Gastrocnemius medialis (tissue), 4 donors: ENCODE data around the gene HIVEP3. TPM values are rescaled to one million over a fixed set of nuclear protein-coding genes. Genes with fewer than 3 reads are reported as not detected.

Experiments
- ATAC-seq, 2 donors: fragments of 150-250 bp; one replicate each; pipeline ENCODE4 v1.9.1; 2016
- DNase-seq, 2 donors: peaks; one replicate each; pipeline ENCODE4 v3.0.0-alpha.2; 2019
- H3K27ac ChIP-seq, 4 donors: fragments of 200-600 bp; sonication (generic); 1 replicate in 1 of 4; 2 replicates in 3 of 4; pipeline ENCODE4 v1.5.1; 2016 to 2018; ENCODE audit warnings: mild to moderate bottlenecking in 2 of 4, moderate library complexity in 1 of 4
- H3K27me3 ChIP-seq, 3 donors: fragments of 200-600 bp; sonication (generic) in 2 of 3; 1 replicate in 1 of 3; 2 replicates in 2 of 3; pipeline versions ENCODE4 v1.5.1 to v1.6.0; 2016 to 2019; ENCODE audit warnings: mild to moderate bottlenecking in 1 of 3, moderate library complexity in 1 of 3
- H3K36me3 ChIP-seq, 2 donors: fragments of 200-600 bp; sonication (generic) in 1 of 2; one replicate each; pipeline ENCODE4 v1.5.1; 2017 to 2018
- H3K4me1 ChIP-seq, 2 donors: fragments of 200-600 bp; sonication (generic) in 1 of 2; one replicate each; pipeline ENCODE4 v1.5.1; 2016 to 2017; ENCODE audit warnings: mild to moderate bottlenecking in 2 of 2
- H3K4me3 ChIP-seq, 4 donors: fragments of 200-600 bp; sonication (generic) in 3 of 4; 1 replicate in 1 of 4; 2 replicates in 3 of 4; pipeline ENCODE4 v1.5.1; 2016 to 2019; ENCODE audit warnings: mild to moderate bottlenecking in 2 of 4
- H3K9me3 ChIP-seq, 3 donors: fragments of 200-600 bp; sonication (generic) in 2 of 3; 1 replicate in 1 of 3; 2 replicates in 2 of 3; pipeline ENCODE4 v1.5.1; 2016 to 2019
- CTCF ChIP-seq, 5 experiments: fragments of 450-650 bp in 3 of 5; fragments of 200-600 bp in 2 of 5; sonication (generic) in 2 of 5; IDR thresholded peaks in 4 of 5; conservative IDR thresholded peaks in 1 of 5; 1 replicate in 4 of 5; 2 replicates in 1 of 5; pipeline ENCODE4 v1.5.1; 2016 to 2019; ENCODE audit warnings: antibody characterized with exemption in 5 of 5, mild to moderate bottlenecking in 3 of 5, moderate library complexity in 3 of 5
- POLR2A ChIP-seq, 2 donors: fragments of 450-650 bp; IDR thresholded peaks; one replicate each; pipeline ENCODE4 v1.6.1; 2017; ENCODE audit warnings: antibody characterized with exemption in 2 of 2, mild to moderate bottlenecking in 2 of 2, moderate library complexity in 2 of 2
- in situ Hi-C, 4 donors: fragments of 200-750 bp; cut with MboI; loops; one replicate each; pipeline versions ENCODE4 v1.15.0 to v1.8.0; 2017; ENCODE audit warnings: low sequenced_read_pairs in 4 of 4
- intact Hi-C: fragments of 100-400 bp; cut with DNase I; formaldehyde crosslinking; loops from one replicate; pipeline ENCODE4 v1.15.1; 2023; ENCODE audit warnings: low total_unique reads
- total RNA-seq, 4 donors: library from RNA; depleted of rRNA; stranded (reverse); fragments of >200 nt; gene quantifications; one replicate each; pipeline versions ENCODE4 v1.1.0 to v1.2.3, GENCODE V29; 2016

Gene HIVEP3
- total RNA-seq, 4 donors from 2014 or later = 0.80 to 1.8 (median 1.3) TPM

GRCh38 chr1:41838266-41838665 is 80.5 kb downstream of the HIVEP3 start:
- ATAC-seq (no peak), DNase-seq (no peak)
- Histone ChIP-seq H3K27me3 (no peaks in the 10 kb centered on the region), H3K27ac (no peak overlapping the region), H3K4me1 (peaks cover 0 to 3% of the 10 kb centered on the region in 2 donors), H3K4me3 (no peak overlapping the region), H3K9me3 (no peaks in the 10 kb centered on the region), H3K36me3 (no peaks in the 10 kb centered on the region)
- in situ Hi-C loops = no loop called here
- TF ChIP-seq CTCF (IDR thresholded peaks at IDR 0.05 in 4 of 5, conservative IDR thresholded peaks at IDR 0.05 in 1 of 5) (no peak), POLR2A (IDR thresholded peaks at IDR 0.05) (no peak)
- intact Hi-C loops = no loop called here

GRCh38 chr1:41837691-41838090 is 81.0 kb downstream of the HIVEP3 start:
- DNase-seq (no peak), ATAC-seq (no peak)
- intact Hi-C loops (no loop called here), in situ Hi-C loops (no loop called here)
- Histone ChIP-seq H3K36me3 (no peaks in the 10 kb centered on the region), H3K27ac (no peak overlapping the region), H3K4me3 (no peak overlapping the region), H3K4me1 (peaks cover 0 to 3% of the 10 kb centered on the region in 2 donors), H3K9me3 (no peaks in the 10 kb centered on the region), H3K27me3 (no peaks in the 10 kb centered on the region)
- TF ChIP-seq POLR2A (IDR thresholded peaks at IDR 0.05) = no peak
- no peak for TF ChIP-seq CTCF (IDR thresholded peaks at IDR 0.05 in 4 of 5, conservative IDR thresholded peaks at IDR 0.05 in 1 of 5)

- in situ Hi-C loops = no loop called here
- Histone ChIP-seq H3K4me1 (peaks cover 0 to under 1% of the 10 kb centered on the region in 2 donors), H3K9me3 (no peaks in the 10 kb centered on the region), H3K4me3 (no peak overlapping the region), H3K36me3 (no peaks in the 10 kb centered on the region), H3K27ac (no peak overlapping the region), H3K27me3 (no peaks in the 10 kb centered on the region)
- intact Hi-C loops = no loop called here
- TF ChIP-seq POLR2A (IDR thresholded peaks at IDR 0.05) (no peak), CTCF (IDR thresholded peaks at IDR 0.05 in 4 of 5, conservative IDR thresholded peaks at IDR 0.05 in 1 of 5) (no peak)
- DNase-seq (no peak), ATAC-seq (no peak)
Observed at GRCh38 chr1:41835485-41835884, 83.2 kb downstream of the HIVEP3 start.

- ATAC-seq (no peak), DNase-seq (no peak)
- in situ Hi-C loops (no loop called here), intact Hi-C loops (no loop called here)
- TF ChIP-seq CTCF (IDR thresholded peaks at IDR 0.05 in 4 of 5, conservative IDR thresholded peaks at IDR 0.05 in 1 of 5) (no peak), POLR2A (IDR thresholded peaks at IDR 0.05) (no peak)
- H3K27me3 ChIP-seq = no peaks in the 10 kb centered on the region
- peaks cover 3 to 4% of the 10 kb centered on the region in 2 donors for H3K4me1 ChIP-seq
- H3K36me3 ChIP-seq = no peaks in the 10 kb centered on the region
- H3K27ac ChIP-seq = no peak overlapping the region
- no peaks in the 10 kb centered on the region for H3K9me3 ChIP-seq
- no peak overlapping the region for H3K4me3 ChIP-seq
Observed at GRCh38 chr1:41833519-41834000, 85.2 kb downstream of the HIVEP3 start.

DNA sequence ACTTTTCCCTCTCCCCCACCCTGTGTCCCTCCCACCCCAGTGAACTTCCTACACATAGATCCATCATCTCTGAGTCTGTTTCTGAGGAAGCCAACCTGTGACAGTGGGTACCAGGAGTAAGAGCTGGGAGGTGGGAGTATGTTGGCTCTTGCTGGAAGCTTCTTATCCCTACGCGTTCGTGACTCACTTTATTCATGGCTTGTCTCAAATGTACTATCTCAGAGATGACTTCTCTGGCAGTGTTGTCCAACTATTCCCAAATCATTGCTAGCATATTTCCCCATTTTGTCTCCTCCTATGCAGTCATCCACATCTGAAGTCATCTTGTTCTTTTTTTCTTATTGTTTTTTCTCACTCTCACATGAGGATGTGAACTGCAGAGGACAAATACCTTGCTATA is 88.0 kb downstream of the HIVEP3 start:
- in situ Hi-C loops (no loop called here), intact Hi-C loops (no loop called here)
- DNase-seq = no peak
- H3K9me3 ChIP-seq = no peaks in the 10 kb centered on the region
- ATAC-seq = no peak
- H3K36me3 ChIP-seq = no peaks in the 10 kb centered on the region
- TF ChIP-seq POLR2A (IDR thresholded peaks at IDR 0.05) (no peak), CTCF (IDR thresholded peaks at IDR 0.05 in 4 of 5, conservative IDR thresholded peaks at IDR 0.05 in 1 of 5) (no peak)
- no peak overlapping the region for H3K4me3 ChIP-seq
- H3K27me3 ChIP-seq = no peaks in the 10 kb centered on the region
- H3K4me1 ChIP-seq = peaks cover 18 to 19% of the 10 kb centered on the region in 2 donors
- no peak overlapping the region for H3K27ac ChIP-seq
